Mammary epithelial cell (primary cell): Measurements from ENCODE around the gene TMEM174.

Experiments used
- CTCF ChIP-seq, 2 donors: IDR thresholded peaks in 1 of 2; conservative IDR thresholded peaks in 1 of 2; 2 replicates each; pipeline ENCODE4 v1.5.1; 2011 to 2012; ENCODE audit warnings: inconsistent platforms in 2 of 2, low read length in 2 of 2, mild to moderate bottlenecking in 2 of 2, control low read depth in 1 of 2, low read depth in 1 of 2; ENCODE audit not compliant: insufficient read depth in 1 of 2; ENCODE audit errors: extremely low read depth in 1 of 2
- EZH2 ChIP-seq: IDR thresholded peaks from 2 replicates; pipeline ENCODE4 v1.6.1; 2012; ENCODE audit warnings: low read length, inconsistent platforms, borderline replicate concordance

DNA sequence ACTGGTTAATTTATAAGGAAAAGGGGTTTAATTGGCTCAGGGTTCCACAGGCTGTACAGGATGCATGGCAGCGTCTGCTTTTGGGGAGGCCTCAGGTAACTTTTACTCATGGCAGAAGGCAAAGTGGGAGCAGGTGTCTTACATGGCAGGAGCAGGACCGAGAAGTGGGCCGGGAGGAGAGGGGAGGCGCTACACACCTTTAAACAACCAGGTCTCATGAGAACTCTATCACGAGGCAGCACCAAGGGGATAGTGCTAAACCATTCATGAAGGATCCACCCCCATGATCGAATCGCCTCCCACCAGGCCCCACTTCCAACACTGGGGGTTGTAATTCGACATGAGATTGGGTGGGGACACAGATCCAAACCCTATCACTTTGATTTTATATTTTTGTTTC is 31.0 kb upstream of the TMEM174 start:
- TF ChIP-seq CTCF (conservative IDR thresholded peaks at IDR 0.05 in 1 of 2, IDR thresholded peaks at IDR 0.05 in 1 of 2; ENCODE audit: extremely low read depth in 1 of 2, insufficient read depth in 1 of 2, low read depth in 1 of 2, low read length in 2 of 2) = no peak
- TF ChIP-seq EZH2 = no peak
